PC-3 (cell line): ENCODE measurements around the gene PPFIA1.

Experiments
- EZH2 ChIP-seq: fragments of 300-600 bp; sonication (generic); IDR thresholded peaks from one replicate; pipeline ENCODE4 v1.6.1; 2017; ENCODE audit warnings: antibody characterized with exemption, mild to moderate bottlenecking, low read length; ENCODE audit not compliant: unreplicated experiment
- EZH2phosphoT487 ChIP-seq: fragments of 300-600 bp; sonication (generic); IDR thresholded peaks from 2 replicates; pipeline ENCODE4 v1.6.1; 2018; ENCODE audit warnings: mild to moderate bottlenecking, antibody characterized with exemption, low read length, borderline replicate concordance

GRCh38 chr11:70409437-70409836, 138.9 kb downstream of the PPFIA1 start:
- TF ChIP-seq EZH2phosphoT487 = no peak
- TF ChIP-seq EZH2 = no peak
